Astrocyte (in vitro differentiated cells and primary cell): ENCODE measurements around the gene DRC1. TPM values are rescaled to one million over a fixed set of nuclear protein-coding genes. Genes with fewer than 3 reads are reported as not detected.

Experiments used
- DNase-seq: peaks from one replicate; pipeline ENCODE4 v3.0.0-alpha.2; 2010; ENCODE audit warnings: low read depth
- FAIRE-seq: peaks from 2 replicates; lab custom pipeline; 2011; peaks lifted over from hg19 to GRCh38; lab: Jason Lieb, UNC
- H2AFZ ChIP-seq: 2 replicates; pipeline ENCODE4 v1.6.0; 2012; ENCODE audit warnings: low read depth, low read length, inconsistent platforms
- H3K27ac ChIP-seq: 2 replicates; pipeline ENCODE4 v1.5.1; 2011; ENCODE audit warnings: low read depth, low read length, inconsistent platforms
- H3K27me3 ChIP-seq: 2 replicates; pipeline ENCODE4 v1.6.0; 2011; ENCODE audit warnings: low read length, inconsistent platforms; ENCODE audit not compliant: insufficient read depth
- H3K36me3 ChIP-seq: 2 replicates; pipeline ENCODE4 v1.5.1; 2011; ENCODE audit warnings: low read length, inconsistent platforms; ENCODE audit not compliant: insufficient read depth
- H3K4me1 ChIP-seq: 2 replicates; pipeline ENCODE4 v1.5.1; 2011; ENCODE audit warnings: low read length, inconsistent platforms; ENCODE audit not compliant: insufficient read depth
- H3K4me2 ChIP-seq: 2 replicates; pipeline ENCODE4 v1.6.0; 2012; ENCODE audit warnings: low read length, inconsistent platforms
- H3K4me3 ChIP-seq: 2 replicates; pipeline ENCODE4 v1.5.1; 2011; ENCODE audit warnings: low read depth, mild to moderate bottlenecking, low read length, inconsistent platforms; ENCODE audit not compliant: insufficient read depth
- H3K79me2 ChIP-seq: 2 replicates; pipeline ENCODE4 v1.6.0; 2012; ENCODE audit warnings: mild to moderate bottlenecking, low read length, inconsistent platforms; ENCODE audit not compliant: insufficient read depth
- H3K9ac ChIP-seq: 2 replicates; pipeline ENCODE4 v1.6.0; 2012; ENCODE audit warnings: mild to moderate bottlenecking, low read length, inconsistent platforms
- H3K9me3 ChIP-seq: 2 replicates; pipeline ENCODE4 v1.5.1; 2012; ENCODE audit warnings: low read depth, mild to moderate bottlenecking, low read length, inconsistent platforms; ENCODE audit not compliant: insufficient read depth
- H4K20me1 ChIP-seq: 2 replicates; pipeline ENCODE4 v1.6.0; 2012; ENCODE audit warnings: low read length, inconsistent platforms; ENCODE audit not compliant: insufficient read depth
- H3K27ac Mint-ChIP-seq: one replicate; pipeline ENCODE4 v1.8.0; 2021; ENCODE audit warnings: mild to moderate bottlenecking, mixed read lengths; ENCODE audit not compliant: unreplicated experiment
- H3K27me3 Mint-ChIP-seq: one replicate; pipeline ENCODE4 v1.8.0; 2021; ENCODE audit warnings: low read depth, mixed read lengths; ENCODE audit not compliant: unreplicated experiment
- H3K36me3 Mint-ChIP-seq: one replicate; pipeline ENCODE4 v1.8.0; 2021; ENCODE audit warnings: low read depth, mixed read lengths; ENCODE audit not compliant: unreplicated experiment
- H3K4me1 Mint-ChIP-seq: one replicate; pipeline ENCODE4 v1.8.0; 2021; ENCODE audit warnings: low read depth, mixed read lengths; ENCODE audit not compliant: unreplicated experiment
- H3K4me3 Mint-ChIP-seq: one replicate; pipeline ENCODE4 v1.8.0; 2021; ENCODE audit warnings: mild to moderate bottlenecking, moderate library complexity, mixed read lengths; ENCODE audit not compliant: unreplicated experiment
- H3K9me3 Mint-ChIP-seq: one replicate; pipeline ENCODE4 v1.8.0; 2021; ENCODE audit warnings: mild to moderate bottlenecking, mixed read lengths; ENCODE audit not compliant: unreplicated experiment
- EZH2 ChIP-seq: IDR thresholded peaks from 2 replicates; pipeline ENCODE4 v1.6.1; 2012; ENCODE audit warnings: mild to moderate bottlenecking, low read length, inconsistent platforms; ENCODE audit not compliant: insufficient read depth
- total RNA-seq: library from RNA; stranded (reverse); gene quantifications from 2 replicates; pipeline ENCODE4 v1.2.1, GENCODE V29; 2021
- TF ChIP-seq, protein P1 (sequence below): IDR thresholded peaks from 2 replicates; pipeline ENCODE4 v1.5.1; 2011; ENCODE audit warnings: low read depth, mild to moderate bottlenecking, inconsistent platforms, low read length, moderate library complexity; ENCODE audit not compliant: insufficient read depth

DRC1 gene
- total RNA-seq, 1 donor from 2014 or later: 0.27 TPM

DNA sequence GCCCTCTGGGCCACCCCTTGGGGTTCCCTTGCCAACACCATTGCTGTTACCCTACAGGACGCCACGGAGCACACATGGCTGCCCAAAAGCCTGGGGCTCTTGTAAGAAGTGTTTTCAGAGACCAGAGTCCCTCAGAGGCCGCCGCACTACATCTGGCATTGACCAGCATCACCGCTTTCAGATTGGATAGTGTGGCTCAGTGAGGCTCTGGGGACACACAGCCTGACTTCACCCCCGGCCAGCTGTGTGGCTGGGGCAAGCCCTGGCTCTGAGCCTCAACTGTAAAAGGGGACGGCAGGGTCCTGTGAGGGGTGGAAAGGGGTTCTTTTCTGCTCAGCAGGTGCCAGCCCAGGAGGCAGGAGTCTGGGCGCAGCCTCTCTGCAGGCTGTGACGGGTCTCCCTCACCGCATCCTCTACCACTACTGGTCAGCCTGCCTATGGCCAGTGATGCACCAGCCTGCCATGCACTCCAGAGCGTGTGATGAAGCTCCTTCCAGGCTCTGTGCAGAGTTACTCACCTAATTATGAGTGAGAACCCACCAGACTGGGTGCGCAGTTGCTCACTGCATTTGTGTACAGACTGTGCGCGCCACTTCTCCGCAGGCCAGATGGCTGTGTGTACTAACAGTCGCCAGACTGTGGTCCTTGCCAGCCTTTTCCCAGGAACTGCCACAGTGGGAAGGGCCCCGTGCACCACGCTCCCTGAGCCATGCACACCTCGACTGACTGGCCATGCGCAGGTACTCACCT, 86.9 kb downstream of the DRC1 start:
- H3K27me3 Mint-ChIP-seq: peaks cover 32% of the 10 kb centered on the region
- no peak overlapping the region for H3K4me3 Mint-ChIP-seq
- Histone ChIP-seq H3K79me2 (no peaks in the 10 kb centered on the region), H3K36me3 (no peaks in the 10 kb centered on the region), H3K27ac (no peak overlapping the region), H3K4me2 (no peak overlapping the region), H2AFZ (no peak overlapping the region), H4K20me1 (no peaks in the 10 kb centered on the region), H3K9me3 (no peaks in the 10 kb centered on the region), H3K27me3 (peaks cover 8% of the 10 kb centered on the region), H3K4me3 (no peak overlapping the region), H3K9ac (no peak overlapping the region), H3K4me1 (peaks cover 8% of the 10 kb centered on the region)
- peaks cover 2% of the 10 kb centered on the region for H3K4me1 Mint-ChIP-seq
- no peak for FAIRE-seq
- TF ChIP-seq EZH2: no peak
- TF ChIP-seq, protein P1, sequence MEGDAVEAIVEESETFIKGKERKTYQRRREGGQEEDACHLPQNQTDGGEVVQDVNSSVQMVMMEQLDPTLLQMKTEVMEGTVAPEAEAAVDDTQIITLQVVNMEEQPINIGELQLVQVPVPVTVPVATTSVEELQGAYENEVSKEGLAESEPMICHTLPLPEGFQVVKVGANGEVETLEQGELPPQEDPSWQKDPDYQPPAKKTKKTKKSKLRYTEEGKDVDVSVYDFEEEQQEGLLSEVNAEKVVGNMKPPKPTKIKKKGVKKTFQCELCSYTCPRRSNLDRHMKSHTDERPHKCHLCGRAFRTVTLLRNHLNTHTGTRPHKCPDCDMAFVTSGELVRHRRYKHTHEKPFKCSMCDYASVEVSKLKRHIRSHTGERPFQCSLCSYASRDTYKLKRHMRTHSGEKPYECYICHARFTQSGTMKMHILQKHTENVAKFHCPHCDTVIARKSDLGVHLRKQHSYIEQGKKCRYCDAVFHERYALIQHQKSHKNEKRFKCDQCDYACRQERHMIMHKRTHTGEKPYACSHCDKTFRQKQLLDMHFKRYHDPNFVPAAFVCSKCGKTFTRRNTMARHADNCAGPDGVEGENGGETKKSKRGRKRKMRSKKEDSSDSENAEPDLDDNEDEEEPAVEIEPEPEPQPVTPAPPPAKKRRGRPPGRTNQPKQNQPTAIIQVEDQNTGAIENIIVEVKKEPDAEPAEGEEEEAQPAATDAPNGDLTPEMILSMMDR: no peak
- no peak overlapping the region for H3K27ac Mint-ChIP-seq
- H3K9me3 Mint-ChIP-seq: peaks cover 3% of the 10 kb centered on the region
- no peaks in the 10 kb centered on the region for H3K36me3 Mint-ChIP-seq
- DNase-seq: no peak

DNA sequence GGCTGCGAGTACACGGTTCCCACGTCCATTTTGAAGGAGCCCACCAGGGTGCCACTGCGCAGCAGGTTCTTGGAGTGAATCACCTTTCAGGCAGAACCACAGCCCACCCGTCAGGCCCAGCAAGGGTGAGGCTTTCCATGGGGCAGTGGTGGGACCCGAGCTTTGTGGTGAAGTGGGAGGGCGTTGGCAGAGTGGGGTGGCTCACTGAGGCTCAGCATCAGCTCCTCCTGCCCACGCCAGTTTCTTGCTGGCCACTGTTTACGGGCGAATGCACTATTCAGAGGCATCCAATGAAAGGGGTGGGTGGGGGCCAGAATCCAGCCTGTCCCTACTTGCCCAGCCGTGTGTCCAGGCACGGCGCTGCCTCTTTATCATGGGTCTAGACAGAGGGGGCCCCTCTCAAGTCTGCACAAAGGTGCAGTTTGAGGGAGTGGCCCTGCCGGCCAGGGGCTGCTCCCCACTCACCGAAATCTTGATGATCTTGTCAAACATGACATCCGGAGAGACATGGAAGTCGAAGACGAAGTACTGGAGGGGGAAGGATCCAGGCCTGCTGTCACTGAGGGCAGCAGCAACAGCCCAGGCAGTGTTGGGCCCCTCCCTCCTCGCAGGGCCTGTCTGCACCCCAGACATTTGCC, 87.6 kb downstream of the DRC1 start:
- no peak overlapping the region for H3K27ac ChIP-seq

More for the DNA sequence above, 87.6 kb downstream of the DRC1 start:
- H3K36me3 ChIP-seq: no peaks in the 10 kb centered on the region
- no peak overlapping the region for H3K4me2 ChIP-seq
- H3K4me3 ChIP-seq: no peak overlapping the region
- H3K27ac Mint-ChIP-seq: no peak overlapping the region
- H3K36me3 Mint-ChIP-seq: no peaks in the 10 kb centered on the region
- no peak overlapping the region for H3K9ac ChIP-seq
- no peak for FAIRE-seq
- H4K20me1 ChIP-seq: no peaks in the 10 kb centered on the region
- no peaks in the 10 kb centered on the region for H3K79me2 ChIP-seq
- H3K9me3 ChIP-seq: no peaks in the 10 kb centered on the region
- H3K4me1 Mint-ChIP-seq: peaks cover 2% of the 10 kb centered on the region
- H3K4me1 ChIP-seq: peaks cover 8% of the 10 kb centered on the region
- DNase-seq: no peak
- TF ChIP-seq, protein P1: no peak
- TF ChIP-seq EZH2: no peak
- H3K27me3 Mint-ChIP-seq: peaks cover 27% of the 10 kb centered on the region
- H3K4me3 Mint-ChIP-seq: no peak overlapping the region
- no peak overlapping the region for H2AFZ ChIP-seq
- H3K27me3 ChIP-seq: peaks cover 8% of the 10 kb centered on the region
- peaks cover 3% of the 10 kb centered on the region for H3K9me3 Mint-ChIP-seq
